Ishikawa (cell line): ENCODE results near the gene PLXNB3.

ENCODE experiments used
- CEBPB ChIP-seq: IDR thresholded peaks from 2 replicates; pipeline ENCODE4 v1.6.1; 2012
- CREB1 ChIP-seq: IDR thresholded peaks from 2 replicates; pipeline ENCODE4 v1.6.1; 2012; ENCODE audit warnings: low read depth
- EGR1 ChIP-seq: IDR thresholded peaks from 2 replicates; pipeline ENCODE4 v1.6.1; 2012
- EP300 ChIP-seq: IDR thresholded peaks from 2 replicates; pipeline ENCODE4 v1.6.1; 2012; ENCODE audit warnings: borderline replicate concordance
- FOXM1 ChIP-seq: IDR thresholded peaks from 2 replicates; pipeline ENCODE4 v1.6.1; 2012; ENCODE audit warnings: low read depth, borderline replicate concordance
- NFIC ChIP-seq: IDR thresholded peaks from 2 replicates; pipeline ENCODE4 v1.6.1; 2012
- RAD21 ChIP-seq: IDR thresholded peaks from 2 replicates; pipeline ENCODE4 v1.6.1; 2012; ENCODE audit warnings: low read depth
- REST ChIP-seq: IDR thresholded peaks from 2 replicates; pipeline ENCODE4 v1.6.1; 2012; ENCODE audit warnings: low read depth, mild to moderate bottlenecking
- TAF1 ChIP-seq: IDR thresholded peaks from 2 replicates; pipeline ENCODE4 v1.6.1; 2012; ENCODE audit warnings: low read depth, mild to moderate bottlenecking
- TCF12 ChIP-seq: IDR thresholded peaks from 2 replicates; pipeline ENCODE4 v1.6.1; 2012; ENCODE audit warnings: low read depth
- TEAD4 ChIP-seq: IDR thresholded peaks from 2 replicates; pipeline ENCODE4 v1.6.1; 2012
- USF1 ChIP-seq: IDR thresholded peaks from 2 replicates; pipeline ENCODE4 v1.6.1; 2012
- YY1 ChIP-seq: IDR thresholded peaks from 2 replicates; pipeline ENCODE4 v1.6.1; 2012; ENCODE audit warnings: low read depth
- ZBTB7A ChIP-seq: IDR thresholded peaks from 2 replicates; pipeline ENCODE4 v1.6.1; 2012; ENCODE audit warnings: low read depth
- TF ChIP-seq, protein P1 (sequence below): IDR thresholded peaks from 2 replicates; pipeline ENCODE4 v1.6.1; 2012

Gene PLXNB3

GRCh38 chrX:153727123-153727931 is 36.7 kb upstream of the PLXNB3 start:
- peak; percentile 5; the same call in 1 of the 2 replicates for TF ChIP-seq ZBTB7A
- TF ChIP-seq EP300 = no peak; the same call in 1 of the 2 replicates
- TF ChIP-seq NFIC = peak; percentile 84
- no peak for TF ChIP-seq TAF1
- peak; percentile 75 for TF ChIP-seq TEAD4
- no peak for TF ChIP-seq EGR1
- TF ChIP-seq, protein P1, sequence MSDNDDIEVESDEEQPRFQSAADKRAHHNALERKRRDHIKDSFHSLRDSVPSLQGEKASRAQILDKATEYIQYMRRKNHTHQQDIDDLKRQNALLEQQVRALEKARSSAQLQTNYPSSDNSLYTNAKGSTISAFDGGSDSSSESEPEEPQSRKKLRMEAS = peak; percentile 78
- TF ChIP-seq YY1 = no peak
- TF ChIP-seq TCF12 = 0 out of 2 replicates have a peak, but pooled peaks have one; percentile 30
- TF ChIP-seq FOXM1 = no peak

DNA sequence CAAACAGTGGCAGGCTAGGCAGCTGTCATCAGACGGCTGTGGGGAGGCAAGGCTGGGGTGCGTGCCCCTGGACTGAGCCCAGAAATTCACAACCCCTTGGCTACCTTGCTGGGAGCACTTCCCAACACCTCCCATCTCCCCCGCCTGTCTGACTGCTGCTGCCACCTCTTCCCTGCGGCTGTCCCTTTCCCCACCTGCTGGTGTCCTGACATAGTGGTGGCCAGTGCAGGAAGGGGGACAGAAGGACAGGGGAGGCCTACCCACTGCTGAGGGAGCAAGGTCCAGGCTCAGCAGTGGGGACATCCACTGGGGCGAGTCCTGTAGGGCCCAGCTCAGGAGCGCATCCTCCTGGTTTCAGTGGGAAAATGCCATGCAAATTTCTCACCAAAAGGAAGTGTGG is 36.0 kb upstream of the PLXNB3 start:
- TF ChIP-seq NFIC = no peak
- no peak for TF ChIP-seq ZBTB7A
- no peak for TF ChIP-seq REST
- no peak for TF ChIP-seq TAF1
- TF ChIP-seq USF1 = no peak
- TF ChIP-seq TCF12 = no peak
- no peak for TF ChIP-seq YY1
- TF ChIP-seq CREB1 = no peak
- TF ChIP-seq, protein P1 = no peak
- no peak for TF ChIP-seq EP300
- TF ChIP-seq RAD21 = no peak

DNA sequence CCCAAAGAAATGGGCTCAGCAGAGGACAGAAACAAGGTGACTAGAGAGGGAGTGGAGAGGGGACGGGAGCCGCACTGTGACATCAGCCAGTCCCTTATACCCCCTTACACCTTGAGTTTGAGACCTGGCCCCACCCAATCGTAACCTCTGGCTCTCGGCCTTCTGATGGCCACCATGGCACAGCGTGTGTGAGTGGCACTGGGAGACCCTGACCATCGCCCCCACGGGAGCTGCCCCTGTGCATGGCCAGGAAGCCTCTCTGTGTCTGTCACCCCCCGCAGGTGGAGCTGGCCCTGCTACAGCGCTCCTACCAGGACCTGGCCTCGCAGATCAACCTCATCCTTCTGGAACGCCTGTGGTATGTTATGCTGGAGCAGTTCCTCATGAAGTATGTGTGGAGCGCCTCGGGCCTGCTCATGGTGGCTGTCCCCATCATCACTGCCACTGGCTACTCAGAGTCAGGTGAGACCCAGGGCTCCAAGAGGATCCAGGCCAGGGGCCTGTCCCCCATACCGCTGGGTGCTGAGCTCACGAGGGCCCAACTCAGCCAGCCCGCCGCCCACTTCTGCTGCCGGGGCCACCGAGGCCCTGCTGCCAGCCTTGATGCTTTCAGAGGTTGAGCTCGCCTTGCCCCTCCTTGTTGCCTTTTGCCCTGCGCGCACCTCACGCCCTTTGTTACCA is 35.0 kb upstream of the PLXNB3 start:
- TF ChIP-seq TEAD4 = no peak
- TF ChIP-seq EGR1 = no peak
- no peak for TF ChIP-seq FOXM1
- TF ChIP-seq TCF12 = no peak
- TF ChIP-seq NFIC = no peak
- no peak for TF ChIP-seq RAD21
- TF ChIP-seq REST = no peak
- no peak for TF ChIP-seq USF1

DNA sequence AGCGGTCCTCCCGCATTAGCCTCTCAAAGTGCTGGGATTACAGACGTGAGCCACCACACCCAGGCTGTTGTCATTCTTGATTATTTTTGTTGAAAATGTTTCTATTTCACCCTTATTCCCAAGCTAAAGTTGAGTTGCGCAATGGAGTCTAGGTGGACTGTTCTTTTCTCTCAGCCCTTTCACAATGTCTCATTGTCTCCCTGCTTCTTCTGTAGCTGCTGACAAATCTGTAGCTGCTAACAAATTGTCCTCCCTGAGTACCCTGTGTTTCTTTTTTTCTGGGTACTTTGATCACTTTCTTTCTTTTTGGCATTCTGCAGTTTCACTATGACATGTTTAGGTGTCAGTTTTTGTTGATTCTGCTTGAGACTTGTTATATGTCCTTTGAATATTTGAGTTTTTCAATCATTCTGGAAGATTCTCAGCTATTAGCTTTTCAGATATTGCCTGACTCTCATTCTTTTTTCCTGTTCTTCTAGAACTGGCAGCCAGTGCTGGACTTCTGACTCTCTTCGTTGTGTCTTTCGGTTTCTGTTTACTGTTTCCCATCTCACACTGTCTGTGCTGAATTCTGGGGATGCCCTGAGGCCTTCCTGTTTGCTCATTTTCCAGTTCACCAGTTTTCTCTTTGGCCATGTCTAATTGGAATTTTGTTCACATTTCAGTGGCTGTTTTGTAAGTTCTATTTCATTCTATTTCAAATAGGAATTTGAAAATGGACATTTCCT is 32.8 kb upstream of the PLXNB3 start:
- TF ChIP-seq REST (no peak), CEBPB (peak; percentile 73)
- TF ChIP-seq, protein P1 = no peak
